ENCODE results near the gene EIF5A.
A peak's percentile ranks its signal among the peaks of the same experiment; 100 is the strongest.

Gene EIF5A

DNA sequence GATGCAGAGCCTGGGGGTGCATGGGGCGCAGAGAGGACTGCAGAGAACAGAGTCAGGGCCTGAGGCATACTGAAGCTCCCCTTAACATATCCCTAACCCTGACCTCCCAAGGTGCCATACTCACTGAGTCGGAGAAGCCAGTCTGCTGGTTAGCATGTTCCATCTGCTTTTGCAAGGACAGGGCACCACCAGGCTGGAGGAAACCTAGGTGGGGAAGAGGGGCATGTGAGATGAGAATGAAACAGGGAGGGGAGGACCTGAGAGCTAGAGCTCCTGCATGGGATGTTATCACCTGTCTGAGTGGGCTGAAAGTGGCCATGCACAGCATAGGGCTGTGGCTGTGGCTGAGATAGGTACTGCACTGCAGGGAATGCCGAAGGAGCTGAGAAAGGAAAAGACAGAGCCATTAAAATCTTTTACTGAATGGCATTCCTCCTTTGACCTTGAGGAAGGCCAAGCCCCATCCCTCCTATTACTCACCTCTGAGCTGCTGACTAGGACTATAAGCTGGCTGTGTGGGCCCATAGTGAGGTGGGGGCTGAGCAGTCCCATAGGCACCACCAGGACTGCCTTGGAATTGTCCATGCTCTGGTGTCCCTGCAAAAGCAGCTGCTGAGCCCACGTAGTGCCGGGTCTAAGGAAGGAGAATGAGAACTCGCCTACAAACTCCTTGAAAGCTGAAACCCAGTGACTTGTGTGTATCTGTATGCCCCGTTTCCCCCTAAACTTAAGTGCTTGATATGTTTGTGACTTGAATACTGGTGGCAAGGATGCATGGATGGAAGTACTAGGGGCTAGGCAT lies 5.9 kb downstream of the EIF5A start:
- peaks cover 63% of the 10 kb centered on the region for H3K4me1 Mint-ChIP-seq
- peak overlapping the region; percentile 83 for H3K4me3 Mint-ChIP-seq
- peak overlapping the region; percentile 29 for H3K27ac Mint-ChIP-seq
- no peaks in the 10 kb centered on the region for H3K27me3 Mint-ChIP-seq (ENCODE audit: low read depth, poor library complexity)
- TF ChIP-seq, protein P1, sequence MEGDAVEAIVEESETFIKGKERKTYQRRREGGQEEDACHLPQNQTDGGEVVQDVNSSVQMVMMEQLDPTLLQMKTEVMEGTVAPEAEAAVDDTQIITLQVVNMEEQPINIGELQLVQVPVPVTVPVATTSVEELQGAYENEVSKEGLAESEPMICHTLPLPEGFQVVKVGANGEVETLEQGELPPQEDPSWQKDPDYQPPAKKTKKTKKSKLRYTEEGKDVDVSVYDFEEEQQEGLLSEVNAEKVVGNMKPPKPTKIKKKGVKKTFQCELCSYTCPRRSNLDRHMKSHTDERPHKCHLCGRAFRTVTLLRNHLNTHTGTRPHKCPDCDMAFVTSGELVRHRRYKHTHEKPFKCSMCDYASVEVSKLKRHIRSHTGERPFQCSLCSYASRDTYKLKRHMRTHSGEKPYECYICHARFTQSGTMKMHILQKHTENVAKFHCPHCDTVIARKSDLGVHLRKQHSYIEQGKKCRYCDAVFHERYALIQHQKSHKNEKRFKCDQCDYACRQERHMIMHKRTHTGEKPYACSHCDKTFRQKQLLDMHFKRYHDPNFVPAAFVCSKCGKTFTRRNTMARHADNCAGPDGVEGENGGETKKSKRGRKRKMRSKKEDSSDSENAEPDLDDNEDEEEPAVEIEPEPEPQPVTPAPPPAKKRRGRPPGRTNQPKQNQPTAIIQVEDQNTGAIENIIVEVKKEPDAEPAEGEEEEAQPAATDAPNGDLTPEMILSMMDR (IDR thresholded peaks at IDR 0.05) = no peak
- no peaks in the 10 kb centered on the region for H3K9me3 Mint-ChIP-seq
- no peak for DNase-seq
- peaks cover 58% of the 10 kb centered on the region for H3K36me3 Mint-ChIP-seq (ENCODE audit: low read depth)

DNA sequence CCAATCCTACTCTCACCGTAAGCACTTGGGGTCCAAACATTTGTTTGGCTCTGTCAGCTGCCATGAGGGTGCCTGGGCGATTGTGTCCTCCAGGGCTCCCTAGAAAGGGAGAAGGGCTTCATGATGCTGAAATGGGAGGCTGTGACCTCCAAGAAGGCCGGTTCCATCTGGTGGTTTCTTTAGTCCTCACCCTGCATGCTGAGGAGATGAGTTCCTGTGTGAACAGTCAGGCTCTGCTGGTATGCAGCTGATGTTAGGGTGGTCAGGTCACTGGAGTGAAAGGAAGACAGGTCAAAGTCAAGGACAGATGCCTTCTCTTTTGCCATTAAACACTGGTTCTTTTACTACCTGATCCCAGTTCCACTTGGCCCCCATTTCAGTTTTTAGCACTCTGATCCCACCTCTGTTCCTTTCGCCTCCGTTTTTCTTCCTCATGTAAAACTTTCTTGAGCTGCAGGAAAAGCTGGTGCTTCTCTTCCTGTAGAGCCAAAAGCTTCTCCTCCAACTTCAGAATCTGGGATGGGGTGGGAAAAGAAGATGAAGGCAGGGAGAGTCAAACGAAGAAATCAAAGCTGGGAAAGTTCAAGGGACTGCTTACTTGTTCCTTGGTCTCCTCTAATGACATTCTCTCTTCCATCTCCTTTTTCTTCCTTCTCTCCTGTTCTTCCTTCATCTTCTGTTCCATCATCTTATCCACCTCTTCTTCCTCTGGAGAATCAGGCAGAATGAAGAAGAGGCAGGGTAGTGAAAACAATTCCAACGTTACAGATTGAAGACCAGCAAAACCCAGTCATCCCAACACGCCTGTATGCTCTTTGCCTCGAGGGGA lies 6.7 kb downstream of the EIF5A start:
- H3K27ac Mint-ChIP-seq = peak overlapping the region; percentile 97
- no peaks in the 10 kb centered on the region for H3K27me3 Mint-ChIP-seq (ENCODE audit: low read depth, poor library complexity)
- no peak for DNase-seq
- H3K4me3 Mint-ChIP-seq = peak overlapping the region; percentile 83
- H3K9me3 Mint-ChIP-seq = no peaks in the 10 kb centered on the region
- TF ChIP-seq, protein P1 (IDR thresholded peaks at IDR 0.05) = no peak
- H3K4me1 Mint-ChIP-seq = peaks cover 56% of the 10 kb centered on the region
- peaks cover 61% of the 10 kb centered on the region for H3K36me3 Mint-ChIP-seq (ENCODE audit: low read depth)

DNA sequence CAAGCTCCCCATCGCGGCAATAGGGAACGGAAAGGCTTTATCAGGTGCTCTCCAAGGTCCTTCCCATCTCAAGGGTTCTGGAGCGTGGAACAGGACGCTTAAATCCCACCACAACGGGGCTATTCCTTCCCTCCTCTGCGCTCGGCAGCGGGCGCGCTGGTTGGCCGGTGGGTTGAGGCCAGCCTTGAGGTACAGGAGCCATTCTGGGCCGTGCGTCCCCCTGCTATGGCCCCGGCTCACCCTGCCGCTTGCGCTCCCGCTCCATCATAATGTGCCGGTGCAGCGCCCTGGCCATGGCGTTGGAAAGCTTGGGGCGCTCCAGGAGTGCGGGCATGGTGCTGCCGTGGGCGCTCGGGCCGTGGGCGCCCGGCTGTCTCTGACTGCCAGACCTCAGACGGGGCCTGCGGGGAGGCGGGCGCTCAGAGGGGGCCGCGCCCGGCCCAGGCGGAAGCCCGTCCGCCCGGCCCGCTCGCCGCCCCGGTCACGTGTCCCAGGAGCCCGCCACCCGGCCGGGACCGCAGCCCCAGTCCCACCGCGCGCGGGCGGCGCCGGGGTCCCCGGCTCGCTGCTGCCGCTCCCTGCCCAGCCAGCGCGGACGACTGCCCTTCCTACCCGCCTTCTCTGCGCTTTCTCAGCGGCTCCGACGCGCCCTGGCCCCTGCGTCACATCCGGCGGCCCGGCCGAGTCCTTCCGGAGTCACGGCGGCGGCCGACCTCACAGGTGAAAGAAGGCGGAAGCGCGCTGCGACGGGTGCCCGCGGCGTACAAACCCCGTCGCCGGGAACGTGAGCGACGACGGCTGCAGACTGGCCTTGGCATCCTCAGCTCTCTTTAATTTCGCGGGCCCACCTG lies 7.5 kb downstream of the EIF5A start, which contains the start of gene GPS2:
Gene GPS2 (minus strand): TSS at position 642 of the 851 bp plus-strand sequence. CDS start 308 bp downstream, at position 334.
- no peaks in the 10 kb centered on the region for H3K27me3 Mint-ChIP-seq (ENCODE audit: low read depth, poor library complexity)
- peaks cover 48% of the 10 kb centered on the region for H3K4me1 Mint-ChIP-seq
- H3K27ac Mint-ChIP-seq = peak within 1 kb of the TSS; percentile 97
- peak within 1 kb of the TSS; percentile 83 for H3K4me3 Mint-ChIP-seq
- H3K9me3 Mint-ChIP-seq = no peaks in the 10 kb centered on the region
- peak; percentile 91 for DNase-seq
- H3K36me3 Mint-ChIP-seq (ENCODE audit: low read depth) = peaks cover 53% of the 10 kb centered on the region
- TF ChIP-seq, protein P1 (IDR thresholded peaks at IDR 0.05) = no peak

DNA sequence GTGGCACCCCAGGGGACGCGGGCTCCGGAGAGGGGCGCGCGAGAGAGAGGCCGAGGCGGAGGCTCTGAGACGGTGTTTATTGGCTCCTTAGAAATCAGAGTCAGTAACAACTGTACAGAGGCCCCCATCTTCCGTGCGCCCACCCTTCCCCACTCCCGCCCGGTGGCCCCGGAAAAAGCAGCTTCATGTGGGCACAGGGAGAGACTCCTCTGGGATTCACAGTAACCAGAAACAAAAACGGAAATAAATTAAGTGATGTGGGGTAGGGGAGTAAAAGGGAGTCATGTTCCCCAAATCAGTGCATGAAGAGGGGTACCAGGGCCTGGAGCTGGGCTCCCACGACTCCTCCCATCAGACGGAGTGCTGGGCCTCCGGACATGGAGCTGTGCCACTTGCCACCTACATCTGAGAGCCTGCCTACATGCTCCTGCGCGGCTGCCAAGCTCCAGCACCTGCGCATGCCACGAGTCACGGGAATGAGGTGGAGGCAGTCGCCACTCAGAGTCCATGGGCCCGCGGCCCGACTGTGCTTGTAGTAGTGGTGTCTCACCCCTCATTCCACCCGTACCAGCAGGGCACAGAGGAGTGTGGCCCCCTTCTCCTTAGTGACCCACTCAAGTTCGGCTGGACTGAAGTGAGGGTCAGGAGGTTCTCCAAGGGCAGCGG lies 8.3 kb downstream of the EIF5A start:
- no peak for DNase-seq
- peak overlapping the region; percentile 66 for H3K27ac Mint-ChIP-seq
- no peaks in the 10 kb centered on the region for H3K27me3 Mint-ChIP-seq (ENCODE audit: low read depth, poor library complexity)
- peak overlapping the region; percentile 79 for H3K4me3 Mint-ChIP-seq
- H3K4me1 Mint-ChIP-seq = peaks cover 40% of the 10 kb centered on the region
- peaks cover 45% of the 10 kb centered on the region for H3K36me3 Mint-ChIP-seq (ENCODE audit: low read depth)
- TF ChIP-seq, protein P1 (IDR thresholded peaks at IDR 0.05) = no peak
- no peaks in the 10 kb centered on the region for H3K9me3 Mint-ChIP-seq

DNA sequence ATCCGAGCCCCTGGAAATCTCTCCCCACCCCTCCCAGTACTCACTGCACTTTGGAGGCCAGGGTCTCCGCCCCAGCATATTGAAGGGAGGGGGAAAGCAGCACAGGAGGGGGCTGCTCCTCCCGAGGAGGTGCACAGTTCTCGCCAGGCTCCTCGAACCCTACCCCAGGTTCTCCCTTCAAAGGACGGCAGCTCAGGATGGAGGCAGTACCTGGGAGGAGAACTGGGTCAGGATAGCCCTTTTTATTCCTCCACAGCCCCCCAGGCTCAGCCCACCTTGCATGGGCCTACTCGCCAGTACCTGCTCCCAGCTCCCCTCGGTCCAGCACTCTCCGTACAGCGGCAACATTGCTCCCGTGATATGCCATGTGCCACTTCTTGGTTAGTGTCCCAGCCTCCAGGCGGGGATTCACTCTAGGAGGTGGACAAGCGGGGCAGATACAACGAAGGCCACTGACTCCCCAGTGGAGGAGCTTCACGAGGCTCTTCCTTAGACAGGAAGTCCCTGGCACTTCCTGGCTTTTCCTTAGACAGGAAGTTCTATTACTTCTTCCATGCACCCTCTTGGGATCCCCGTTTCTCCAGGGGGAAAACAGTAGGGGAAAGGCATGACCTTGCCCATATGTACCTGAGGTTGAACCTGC lies 9.9 kb downstream of the EIF5A start:
- DNase-seq = no peak
- H3K27me3 Mint-ChIP-seq (ENCODE audit: low read depth, poor library complexity) = no peaks in the 10 kb centered on the region
- peaks cover 46% of the 10 kb centered on the region for H3K36me3 Mint-ChIP-seq (ENCODE audit: low read depth)
- peak overlapping the region; percentile 51 for H3K4me3 Mint-ChIP-seq
- H3K4me1 Mint-ChIP-seq = peaks cover 30% of the 10 kb centered on the region
- H3K27ac Mint-ChIP-seq = peak overlapping the region; percentile 57
- H3K9me3 Mint-ChIP-seq = no peaks in the 10 kb centered on the region
- TF ChIP-seq, protein P1 (IDR thresholded peaks at IDR 0.05) = no peak
